Measurements from ENCODE around the gene ENOX1.

The ENOX1 gene

GRCh38 chr13:43528992-43529391, 257.8 kb downstream of the ENOX1 start:
- no peak for DNase-seq

GRCh38 chr13:43522788-43523187, 264.0 kb downstream of the ENOX1 start:
- no peak for DNase-seq

- no peak for DNase-seq
Measured at GRCh38 chr13:43520351-43520750, 266.4 kb downstream of the ENOX1 start.

- no peak for DNase-seq
Measured at GRCh38 chr13:43518833-43519232, 267.9 kb downstream of the ENOX1 start.

- no peak for DNase-seq
Measured at GRCh38 chr13:43516401-43516833, 270.4 kb downstream of the ENOX1 start.

GRCh38 chr13:43515531-43515930, 271.2 kb downstream of the ENOX1 start:
- no peak for DNase-seq

GRCh38 chr13:43514311-43514710, 272.5 kb downstream of the ENOX1 start:
- DNase-seq: no peak

GRCh38 chr13:43512221-43512620, 274.6 kb downstream of the ENOX1 start:
- no peak for DNase-seq

- no peak for DNase-seq
Measured at GRCh38 chr13:43510956-43511901, 275.5 kb downstream of the ENOX1 start.

GRCh38 chr13:43495732-43496131, 291.0 kb downstream of the ENOX1 start:
- DNase-seq: no peak

- DNase-seq: no peak
Measured at GRCh38 chr13:43494206-43494605, 292.6 kb downstream of the ENOX1 start.

GRCh38 chr13:43493496-43494000, 293.2 kb downstream of the ENOX1 start:
- DNase-seq: no peak

- DNase-seq: no peak
Measured at GRCh38 chr13:43492745-43493144, 294.0 kb downstream of the ENOX1 start.

- no peak for DNase-seq
Measured at GRCh38 chr13:43492311-43492710, 294.5 kb downstream of the ENOX1 start.

- no peak for DNase-seq
Measured at GRCh38 chr13:43489233-43489632, 297.5 kb downstream of the ENOX1 start.

GRCh38 chr13:43487885-43488284, 298.9 kb downstream of the ENOX1 start:
- no peak for DNase-seq

- no peak for DNase-seq
Measured at GRCh38 chr13:43487461-43487860, 299.3 kb downstream of the ENOX1 start.

GRCh38 chr13:43484432-43485225, 302.1 kb downstream of the ENOX1 start:
- DNase-seq: peak; percentile 75

GRCh38 chr13:43483930-43484329, 302.8 kb downstream of the ENOX1 start:
- DNase-seq: no peak

- DNase-seq: no peak
Measured at GRCh38 chr13:43482641-43483040, 304.1 kb downstream of the ENOX1 start.

GRCh38 chr13:43482026-43482425, 304.7 kb downstream of the ENOX1 start:
- peak; percentile 77 for DNase-seq

GRCh38 chr13:43478902-43479301, 307.9 kb downstream of the ENOX1 start:
- DNase-seq: peak; percentile 10

GRCh38 chr13:43478211-43478610, 308.6 kb downstream of the ENOX1 start:
- no peak for DNase-seq

GRCh38 chr13:43475140-43475539, 311.6 kb downstream of the ENOX1 start:
- no peak for DNase-seq
